Breast epithelium (tissue), 3 donors: ENCODE measurements around the gene ARSA.

Experiments used
- POLR2A ChIP-seq: fragments of 450-650 bp; IDR thresholded peaks from one replicate; pipeline ENCODE4 v1.6.1; 2016; ENCODE audit warnings: antibody characterized with exemption, mild to moderate bottlenecking, moderate library complexity
- POLR2AphosphoS5 ChIP-seq, 3 donors: sonication (generic); formaldehyde crosslinking; IDR thresholded peaks; one replicate each; pipeline ENCODE4 v1.6.1; 2017; ENCODE audit warnings: antibody characterized with exemption in 3 of 3
- TF ChIP-seq, protein P1 (sequence below), 3 donors: fragments of 450-650 bp; IDR thresholded peaks; one replicate each; pipeline ENCODE4 v1.5.1; 2016 to 2017; ENCODE audit warnings: antibody characterized with exemption in 3 of 3, mild to moderate bottlenecking in 3 of 3, moderate library complexity in 3 of 3

DNA sequence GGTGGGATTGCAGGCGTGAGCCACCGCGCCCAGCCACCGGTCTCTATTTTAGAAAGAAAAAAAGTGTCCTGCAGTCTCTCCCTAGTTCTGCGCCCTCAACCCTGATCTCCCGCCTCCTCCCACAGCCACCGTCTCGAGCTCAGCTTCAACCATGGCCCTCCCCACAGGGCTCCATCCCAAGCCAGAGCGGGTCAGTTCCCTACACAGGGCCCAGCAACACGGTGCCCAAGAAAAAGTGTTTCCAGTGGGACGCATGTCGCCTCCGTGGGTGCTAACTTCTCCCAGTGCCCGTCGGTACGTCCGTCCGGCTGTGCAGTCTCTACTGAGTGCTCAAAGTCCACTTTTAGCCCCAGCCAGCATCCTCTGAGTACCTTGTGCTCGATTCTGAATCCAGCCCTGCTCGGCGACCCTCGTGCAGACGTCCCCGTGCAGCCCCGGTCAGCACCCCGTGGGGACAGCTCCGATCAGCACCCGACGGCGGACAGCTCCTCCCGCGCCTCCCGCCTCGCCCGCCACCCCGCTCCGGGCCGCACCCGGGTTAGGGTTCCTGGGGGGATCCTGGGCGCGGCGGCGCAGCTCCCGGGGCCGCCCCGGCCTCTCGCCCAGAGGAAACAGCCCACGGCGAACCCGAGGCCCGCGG, 28.0 kb downstream of the ARSA start:
- TF ChIP-seq, protein P1, sequence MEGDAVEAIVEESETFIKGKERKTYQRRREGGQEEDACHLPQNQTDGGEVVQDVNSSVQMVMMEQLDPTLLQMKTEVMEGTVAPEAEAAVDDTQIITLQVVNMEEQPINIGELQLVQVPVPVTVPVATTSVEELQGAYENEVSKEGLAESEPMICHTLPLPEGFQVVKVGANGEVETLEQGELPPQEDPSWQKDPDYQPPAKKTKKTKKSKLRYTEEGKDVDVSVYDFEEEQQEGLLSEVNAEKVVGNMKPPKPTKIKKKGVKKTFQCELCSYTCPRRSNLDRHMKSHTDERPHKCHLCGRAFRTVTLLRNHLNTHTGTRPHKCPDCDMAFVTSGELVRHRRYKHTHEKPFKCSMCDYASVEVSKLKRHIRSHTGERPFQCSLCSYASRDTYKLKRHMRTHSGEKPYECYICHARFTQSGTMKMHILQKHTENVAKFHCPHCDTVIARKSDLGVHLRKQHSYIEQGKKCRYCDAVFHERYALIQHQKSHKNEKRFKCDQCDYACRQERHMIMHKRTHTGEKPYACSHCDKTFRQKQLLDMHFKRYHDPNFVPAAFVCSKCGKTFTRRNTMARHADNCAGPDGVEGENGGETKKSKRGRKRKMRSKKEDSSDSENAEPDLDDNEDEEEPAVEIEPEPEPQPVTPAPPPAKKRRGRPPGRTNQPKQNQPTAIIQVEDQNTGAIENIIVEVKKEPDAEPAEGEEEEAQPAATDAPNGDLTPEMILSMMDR (IDR thresholded peaks at IDR 0.05) = no peak
- TF ChIP-seq POLR2A (no peak), POLR2AphosphoS5 (IDR thresholded peaks at IDR 0.05) (no peak)
